Gastroesophageal sphincter (tissue), 4 donors: ENCODE data around the gene CYTH1. TPM values are rescaled to one million over a fixed set of nuclear protein-coding genes. Genes with fewer than 3 reads are reported as not detected.

Experiments
- ATAC-seq: fragments of 150-250 bp; one replicate; pipeline ENCODE4 v1.9.1; 2016; ENCODE audit warnings: mild to moderate bottlenecking, moderate library complexity
- H3K27ac ChIP-seq, 4 donors: fragments of 200-600 bp; sonication (generic) in 3 of 4; 1 replicate in 3 of 4; 2 replicates in 1 of 4; pipeline ENCODE4 v1.5.1; 2016 to 2019
- H3K27me3 ChIP-seq: fragments of 200-600 bp; sonication (generic); one replicate; pipeline ENCODE4 v1.5.1; 2019
- H3K36me3 ChIP-seq, 2 donors: fragments of 200-600 bp; sonication (generic); one replicate each; pipeline ENCODE4 v1.5.1; 2019; ENCODE audit warnings: control low read depth in 1 of 2
- H3K4me1 ChIP-seq, 3 donors: fragments of 200-600 bp; sonication (generic); 1 replicate in 2 of 3; 2 replicates in 1 of 3; pipeline ENCODE4 v1.5.1; 2016 to 2019; ENCODE audit warnings: control low read depth in 2 of 3
- H3K4me3 ChIP-seq, 2 donors: fragments of 200-600 bp; sonication (generic); one replicate each; pipeline ENCODE4 v1.5.1; 2019; ENCODE audit warnings: mild to moderate bottlenecking in 1 of 2, moderate library complexity in 1 of 2
- H3K9me3 ChIP-seq, 3 donors: fragments of 200-600 bp; sonication (generic); one replicate each; pipeline ENCODE4 v1.5.1; 2017 to 2019; ENCODE audit warnings: control low read depth in 2 of 3
- EP300 ChIP-seq: sonication (generic); formaldehyde crosslinking; IDR thresholded peaks from one replicate; pipeline ENCODE4 v1.6.1; 2017; ENCODE audit warnings: antibody characterized with exemption, mild to moderate bottlenecking
- POLR2A ChIP-seq, 2 donors: fragments of 450-650 bp; IDR thresholded peaks; one replicate each; pipeline ENCODE4 v1.6.1; 2017; ENCODE audit warnings: antibody characterized with exemption in 2 of 2, mild to moderate bottlenecking in 2 of 2, moderate library complexity in 1 of 2
- POLR2AphosphoS5 ChIP-seq: sonication (generic); formaldehyde crosslinking; IDR thresholded peaks from one replicate; pipeline ENCODE4 v1.6.1; 2017; ENCODE audit warnings: antibody characterized with exemption
- WGBS, 2 donors: methylation state at CpG; one replicate each; pipeline ENCODE4 v1.1.5; 2018; ENCODE audit warnings: low coverage in 1 of 2; 5-methylcytosine and 5-hydroxymethylcytosine counted together
- total RNA-seq, 4 donors: library from RNA; depleted of rRNA; stranded (reverse); fragments of >200 nt; gene quantifications; one replicate each; pipeline ENCODE4 v1.1.0, GENCODE V29; 2016
- TF ChIP-seq, protein P1 (sequence below), 4 experiments: fragments of 200-600 bp in 2 of 4; fragments of 450-650 bp in 2 of 4; sonication (generic) in 1 of 4; IDR thresholded peaks; one replicate each; pipeline ENCODE4 v1.5.1; 2017 to 2019; ENCODE audit warnings: antibody characterized with exemption in 4 of 4, mild to moderate bottlenecking in 2 of 4, moderate library complexity in 2 of 4

CYTH1 gene
- total RNA-seq, 4 donors from 2014 or later, result 26.9 to 38.0 (median 31.0) TPM

DNA sequence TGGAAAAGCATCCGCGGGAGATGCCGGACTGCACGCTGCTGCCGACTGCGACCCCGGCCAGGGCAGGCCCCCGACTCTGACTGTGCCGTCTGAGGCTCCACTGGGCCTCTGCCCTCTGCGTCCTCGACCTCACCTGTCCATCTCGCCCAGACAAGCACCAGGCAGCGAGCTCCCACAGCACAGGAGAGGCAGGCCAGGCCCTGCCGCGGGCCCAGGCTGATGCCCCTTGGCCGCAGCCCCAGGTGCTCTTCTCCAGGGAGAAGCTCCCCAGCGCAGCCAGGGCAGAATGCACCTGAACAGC, 106.8 kb downstream of the CYTH1 start:
- ATAC-seq, result no peak
- TF ChIP-seq, protein P1, sequence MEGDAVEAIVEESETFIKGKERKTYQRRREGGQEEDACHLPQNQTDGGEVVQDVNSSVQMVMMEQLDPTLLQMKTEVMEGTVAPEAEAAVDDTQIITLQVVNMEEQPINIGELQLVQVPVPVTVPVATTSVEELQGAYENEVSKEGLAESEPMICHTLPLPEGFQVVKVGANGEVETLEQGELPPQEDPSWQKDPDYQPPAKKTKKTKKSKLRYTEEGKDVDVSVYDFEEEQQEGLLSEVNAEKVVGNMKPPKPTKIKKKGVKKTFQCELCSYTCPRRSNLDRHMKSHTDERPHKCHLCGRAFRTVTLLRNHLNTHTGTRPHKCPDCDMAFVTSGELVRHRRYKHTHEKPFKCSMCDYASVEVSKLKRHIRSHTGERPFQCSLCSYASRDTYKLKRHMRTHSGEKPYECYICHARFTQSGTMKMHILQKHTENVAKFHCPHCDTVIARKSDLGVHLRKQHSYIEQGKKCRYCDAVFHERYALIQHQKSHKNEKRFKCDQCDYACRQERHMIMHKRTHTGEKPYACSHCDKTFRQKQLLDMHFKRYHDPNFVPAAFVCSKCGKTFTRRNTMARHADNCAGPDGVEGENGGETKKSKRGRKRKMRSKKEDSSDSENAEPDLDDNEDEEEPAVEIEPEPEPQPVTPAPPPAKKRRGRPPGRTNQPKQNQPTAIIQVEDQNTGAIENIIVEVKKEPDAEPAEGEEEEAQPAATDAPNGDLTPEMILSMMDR (IDR thresholded peaks at IDR 0.05), result no peak
- TF ChIP-seq EP300, result no peak
- no peak for TF ChIP-seq POLR2AphosphoS5
- TF ChIP-seq POLR2A (IDR thresholded peaks at IDR 0.05), result no peak
- Histone ChIP-seq H3K4me3 (no peak overlapping the region), H3K9me3 (no peaks in the 10 kb centered on the region), H3K4me1 (no peaks in the 10 kb centered on the region), H3K36me3 (peaks cover 0 to 82% of the 10 kb centered on the region in 2 donors), H3K27ac (no peak overlapping the region), H3K27me3 (no peaks in the 10 kb centered on the region)
- WGBS, 2 donors, result 80 to 100% methylated on average over 1 to 4 of the region's 17 CpGs

DNA sequence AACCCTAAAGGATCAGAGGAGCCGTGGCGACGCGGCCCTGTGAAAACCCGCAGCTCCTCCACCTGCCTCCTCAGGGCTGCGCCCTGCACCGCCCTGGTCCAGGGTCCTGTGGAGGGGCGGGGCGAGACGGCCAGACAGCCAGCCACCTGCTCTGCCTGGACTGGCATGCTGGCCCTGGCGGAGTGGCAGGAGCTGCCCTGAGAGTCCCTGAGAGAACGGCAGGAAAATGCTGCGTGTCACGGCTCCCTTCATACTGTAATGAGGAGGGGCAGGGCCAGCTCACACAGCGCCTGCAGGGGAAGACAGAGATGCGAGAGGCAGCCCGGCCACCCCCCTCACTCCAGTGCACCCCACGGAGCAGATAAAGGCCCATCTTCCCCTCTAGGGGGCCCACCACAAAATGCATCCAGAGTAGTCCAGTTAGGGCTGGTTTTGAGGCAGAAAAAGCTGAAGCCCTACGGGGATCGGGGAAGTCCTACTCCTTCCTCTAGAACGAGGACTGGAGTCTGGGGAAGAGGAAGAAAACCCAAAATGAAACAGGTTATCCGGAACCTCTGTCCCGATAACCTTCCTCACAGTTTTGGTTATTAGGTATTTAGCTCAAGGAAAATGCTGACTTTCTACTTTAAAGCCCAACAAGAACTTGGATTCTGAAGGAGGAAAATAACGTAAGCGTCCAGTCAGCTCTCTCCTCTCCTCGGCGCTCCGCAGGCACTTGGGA, 107.3 kb downstream of the CYTH1 start:
- Histone ChIP-seq H3K4me1 (no peaks in the 10 kb centered on the region), H3K9me3 (no peaks in the 10 kb centered on the region), H3K4me3 (no peak overlapping the region), H3K27me3 (no peaks in the 10 kb centered on the region), H3K36me3 (peaks cover 0 to 76% of the 10 kb centered on the region in 2 donors), H3K27ac (no peak overlapping the region)
- WGBS, 2 donors, result 91 to 99% methylated on average over 7 to 8 of the region's 28 CpGs
- no peak for ATAC-seq
- TF ChIP-seq POLR2A (IDR thresholded peaks at IDR 0.05) (no peak), POLR2AphosphoS5 (no peak), EP300 (no peak)

DNA sequence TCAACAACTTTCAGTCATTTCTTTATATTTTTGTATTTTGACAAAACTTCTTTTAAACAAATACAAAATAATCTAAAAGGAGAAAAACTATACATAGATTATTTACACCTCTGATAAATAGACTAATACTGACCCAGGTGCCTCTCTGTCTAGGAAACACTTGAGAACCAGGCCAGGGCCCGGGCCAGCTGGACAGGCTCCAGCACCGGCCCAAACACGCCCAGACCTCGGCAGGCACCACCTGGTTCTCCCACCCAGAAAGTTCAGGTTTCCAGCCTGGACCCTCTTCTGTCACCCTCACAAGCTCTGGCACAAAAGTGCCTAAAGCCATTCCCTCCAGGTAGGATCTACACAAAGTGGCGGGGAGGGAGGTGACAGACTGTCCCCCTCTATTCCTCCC, 107.9 kb downstream of the CYTH1 start:
- WGBS, 2 donors, result 61 to 83% methylated on average over 1 to 4 of the region's 5 CpGs
- H3K36me3 ChIP-seq, result peaks cover 0 to 70% of the 10 kb centered on the region in 2 donors
- no peaks in the 10 kb centered on the region for H3K27me3 ChIP-seq
- no peaks in the 10 kb centered on the region for H3K4me1 ChIP-seq
- no peak overlapping the region for H3K4me3 ChIP-seq
- H3K27ac ChIP-seq, result no peak overlapping the region
- H3K9me3 ChIP-seq, result no peaks in the 10 kb centered on the region
- TF ChIP-seq POLR2AphosphoS5 (no peak), EP300 (no peak), POLR2A (IDR thresholded peaks at IDR 0.05) (no peak)
- TF ChIP-seq, protein P1 (IDR thresholded peaks at IDR 0.05), result no peak
- no peak for ATAC-seq

DNA sequence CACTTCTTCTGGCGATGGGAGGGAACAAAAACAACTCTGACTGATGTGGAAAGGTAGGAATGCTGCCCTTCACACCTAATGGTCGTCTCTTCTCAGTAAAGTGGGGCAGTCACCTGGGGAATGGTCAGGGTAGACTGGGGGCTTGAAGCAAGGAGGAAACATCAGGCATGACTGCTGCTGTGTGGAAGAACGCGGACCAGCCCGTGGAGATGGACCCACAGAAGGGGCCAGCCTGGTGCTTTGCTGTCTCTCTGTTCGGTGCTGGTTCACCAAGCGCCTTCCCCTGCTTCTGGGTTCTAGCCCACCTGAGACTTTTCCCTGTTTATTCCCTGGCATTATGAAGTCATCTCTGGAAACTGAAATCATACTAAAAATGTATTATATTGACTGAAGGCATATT, 108.7 kb downstream of the CYTH1 start:
- no peak for ATAC-seq
- Histone ChIP-seq H3K27ac (no peak overlapping the region), H3K27me3 (no peaks in the 10 kb centered on the region), H3K4me3 (no peak overlapping the region), H3K9me3 (no peaks in the 10 kb centered on the region), H3K4me1 (no peaks in the 10 kb centered on the region), H3K36me3 (peaks cover 0 to 63% of the 10 kb centered on the region in 2 donors)
- WGBS, 2 donors, result 81 to 95% methylated on average over 4 to 6 of the region's 7 CpGs
- TF ChIP-seq EP300 (no peak), POLR2AphosphoS5 (no peak), POLR2A (IDR thresholded peaks at IDR 0.05) (no peak)
- TF ChIP-seq, protein P1 (IDR thresholded peaks at IDR 0.05), result no peak

DNA sequence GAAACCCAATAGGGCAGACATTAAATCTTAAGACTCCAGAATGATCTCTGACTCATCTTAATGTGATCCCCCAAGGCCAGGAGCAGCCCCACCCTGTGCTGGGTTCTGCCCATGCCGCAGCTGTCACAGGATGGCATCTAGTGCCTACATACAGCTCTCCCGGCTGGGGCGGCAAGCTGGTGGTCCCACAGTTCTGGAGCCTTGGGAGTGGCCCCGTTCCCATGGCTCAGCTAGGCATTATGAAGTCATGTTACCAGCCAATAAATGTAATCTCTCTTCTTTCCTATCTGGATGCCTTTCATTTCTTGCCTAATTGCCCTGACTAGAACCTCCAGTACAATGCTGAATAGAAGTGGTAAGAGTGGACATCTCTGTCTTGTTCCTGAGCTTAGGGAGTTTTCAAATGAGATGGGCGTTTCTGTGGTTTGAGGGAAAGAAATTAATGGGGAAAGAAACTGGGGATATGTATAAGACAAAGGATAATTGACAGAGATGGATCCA, 109.2 kb downstream of the CYTH1 start:
- H3K4me3 ChIP-seq, result no peak overlapping the region
- no peaks in the 10 kb centered on the region for H3K4me1 ChIP-seq
- 60 to 79% methylated on average over 1 to 5 of the region's 5 CpGs for WGBS, 2 donors
- no peaks in the 10 kb centered on the region for H3K9me3 ChIP-seq
- no peaks in the 10 kb centered on the region for H3K27me3 ChIP-seq
- no peak for ATAC-seq
- H3K27ac ChIP-seq, result no peak overlapping the region
- TF ChIP-seq EP300 (no peak), POLR2AphosphoS5 (no peak), POLR2A (IDR thresholded peaks at IDR 0.05) (no peak)
- TF ChIP-seq, protein P1 (IDR thresholded peaks at IDR 0.05), result no peak
- peaks cover 0 to 58% of the 10 kb centered on the region in 2 donors for H3K36me3 ChIP-seq
